NCI-H748 treated with DMSO at 0.1 percent for 48 hours (cell line): ENCODE measurements around the gene CT83.

Experiments
- DNase-seq: peaks from one replicate; lab custom pipeline; 2025; lab: John Stamatoyannopoulos, UW

Gene CT83, protein sequence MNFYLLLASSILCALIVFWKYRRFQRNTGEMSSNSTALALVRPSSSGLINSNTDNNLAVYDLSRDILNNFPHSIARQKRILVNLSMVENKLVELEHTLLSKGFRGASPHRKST

DNA sequence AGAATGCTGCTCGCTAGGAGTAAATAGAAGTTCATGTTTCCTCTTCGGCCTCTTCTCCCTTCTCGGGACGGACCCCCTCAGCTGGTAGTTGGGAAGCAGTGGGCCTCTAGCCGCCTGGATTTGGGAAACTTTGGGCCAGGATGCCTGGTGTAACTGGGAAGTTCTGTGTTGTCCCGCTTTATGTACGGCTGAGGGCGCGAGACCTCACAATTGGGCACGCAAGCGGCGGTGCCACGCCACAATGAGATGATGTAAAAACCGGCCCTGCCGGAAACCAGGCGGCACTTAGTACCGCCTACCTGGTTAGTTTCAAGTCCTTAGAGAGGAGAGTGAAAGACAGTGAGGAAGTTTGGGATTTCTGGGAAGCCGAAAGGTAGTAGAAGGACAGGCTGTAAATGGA is at the start of gene CT83:
TSS of gene CT83 (minus strand) at position 155 of the 400 bp plus-strand sequence. CDS start at position 35, 120 bp downstream.
- DNase-seq: no peak

DNA sequence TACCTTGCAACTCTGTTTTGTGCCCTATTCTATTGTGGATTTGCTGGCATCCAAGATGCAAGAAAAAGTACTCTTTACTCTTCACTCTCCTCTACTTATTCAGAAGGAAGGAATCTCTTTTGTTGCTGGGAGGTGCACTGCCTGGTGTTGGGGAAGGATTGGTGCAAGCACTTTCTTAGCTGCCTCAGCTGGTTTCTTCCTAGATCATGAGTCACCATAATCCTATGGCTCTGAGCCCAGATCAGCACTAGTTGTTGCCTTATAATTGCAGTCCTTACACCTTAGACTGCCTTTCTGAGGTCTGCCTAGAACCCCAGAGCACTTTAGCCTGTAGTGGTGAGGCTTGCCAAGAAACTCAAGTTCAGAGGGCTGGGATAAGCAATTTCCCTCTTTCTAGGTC is 37.0 kb upstream of the CT83 start:
- no peak for DNase-seq

DNA sequence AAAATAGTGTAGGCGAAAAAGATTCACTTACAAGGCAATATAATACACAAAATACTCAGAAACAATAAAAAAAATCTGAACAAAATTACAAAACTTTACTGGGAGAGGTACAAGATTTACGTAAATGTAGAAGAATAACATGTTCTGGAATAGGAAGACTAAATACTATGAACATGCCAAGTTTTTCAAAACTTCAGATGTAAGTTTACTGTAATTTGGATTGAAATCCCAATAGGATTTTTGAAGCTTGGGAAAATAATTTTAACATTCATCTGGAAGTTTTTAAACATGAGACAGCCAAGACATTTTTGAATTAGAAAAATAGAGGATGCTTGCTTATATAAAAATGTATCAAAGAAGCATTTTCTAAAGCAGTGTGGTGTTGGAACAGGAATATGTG is 30.5 kb upstream of the CT83 start:
- no peak for DNase-seq

DNA sequence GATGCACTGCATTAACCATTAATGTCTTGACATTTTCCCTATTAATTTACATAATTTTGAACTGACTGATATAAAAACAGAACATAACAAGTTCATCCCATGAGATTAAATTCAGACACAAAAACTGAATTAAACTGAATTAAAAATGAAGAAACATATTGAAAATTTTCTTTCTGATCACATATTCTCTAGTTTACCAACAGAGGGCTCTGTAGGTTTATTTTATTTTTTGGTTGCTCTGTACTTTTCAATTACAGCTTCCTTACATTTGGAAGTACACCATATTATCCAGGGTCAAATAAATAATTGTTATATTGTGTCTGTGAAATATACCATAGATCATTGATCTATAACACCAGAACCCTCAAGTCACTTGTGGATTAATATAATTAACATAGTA is 27.3 kb upstream of the CT83 start:
- peak; percentile 25 for DNase-seq

DNA sequence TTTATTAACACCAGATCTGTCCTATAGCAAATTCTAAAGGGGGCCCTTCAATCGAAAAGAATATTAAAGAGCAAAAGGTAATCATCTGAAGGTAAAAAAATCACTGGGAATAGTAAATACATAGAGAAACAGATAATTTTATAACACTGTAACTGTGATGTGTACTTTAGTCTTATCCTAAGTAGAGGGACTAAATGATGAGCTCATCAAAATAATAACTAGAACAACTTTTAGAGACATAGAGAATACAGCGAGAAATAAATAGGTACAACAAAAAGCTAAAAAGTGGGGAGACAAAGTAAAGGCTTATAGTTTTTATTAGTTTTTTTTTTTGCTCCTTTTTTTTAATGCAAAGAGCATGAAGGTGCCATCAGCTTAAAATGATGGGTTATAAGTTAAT is 17.3 kb upstream of the CT83 start:
- no peak for DNase-seq

DNA sequence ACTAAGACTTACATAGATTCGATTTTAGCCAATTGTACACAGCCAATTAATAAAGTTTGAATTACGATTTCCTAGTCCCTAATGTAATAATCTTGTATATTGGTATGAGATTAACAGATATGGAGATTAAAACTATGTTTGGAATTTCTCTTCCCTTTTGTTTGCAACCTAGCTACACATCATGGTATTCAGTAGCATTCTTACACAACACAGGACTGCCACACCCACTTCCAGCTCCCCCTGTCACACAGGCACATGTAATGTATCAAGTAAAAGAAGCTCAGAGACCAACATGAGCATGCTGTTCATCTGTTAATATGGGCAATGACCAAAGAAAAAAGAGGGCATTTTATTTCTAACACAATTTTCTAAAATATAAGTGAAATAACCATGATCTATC is 13.6 kb downstream of the CT83 start:
- no peak for DNase-seq

DNA sequence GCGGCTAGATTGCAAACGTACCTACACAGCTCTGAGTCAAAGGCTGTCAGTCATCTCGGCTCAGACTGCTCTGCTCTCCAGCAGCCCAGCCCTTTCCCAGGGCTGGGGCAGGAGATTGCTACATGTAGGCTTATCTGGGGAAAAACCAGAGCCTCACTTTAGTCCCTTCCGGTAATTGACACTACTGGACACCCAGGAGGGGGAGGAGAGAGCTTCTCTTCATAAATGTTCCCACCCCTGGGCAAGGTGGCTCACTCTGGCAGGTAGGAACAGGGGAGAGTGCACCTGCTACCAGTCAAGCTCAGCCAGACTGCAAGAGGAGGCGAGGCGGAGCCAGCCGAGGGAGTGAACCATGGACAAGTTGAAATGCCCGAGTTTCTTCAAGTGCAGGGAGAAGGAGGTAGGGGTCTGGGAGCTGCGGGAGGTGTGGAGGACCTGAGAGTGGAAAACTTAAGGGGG is 26.4 kb downstream of the CT83 start, which contains the start of gene SLC6A14:
TSS of gene SLC6A14 (plus strand) at position 249 of the 459 bp plus-strand sequence. CDS start at position 353, 104 bp downstream.
- no peak for DNase-seq

DNA sequence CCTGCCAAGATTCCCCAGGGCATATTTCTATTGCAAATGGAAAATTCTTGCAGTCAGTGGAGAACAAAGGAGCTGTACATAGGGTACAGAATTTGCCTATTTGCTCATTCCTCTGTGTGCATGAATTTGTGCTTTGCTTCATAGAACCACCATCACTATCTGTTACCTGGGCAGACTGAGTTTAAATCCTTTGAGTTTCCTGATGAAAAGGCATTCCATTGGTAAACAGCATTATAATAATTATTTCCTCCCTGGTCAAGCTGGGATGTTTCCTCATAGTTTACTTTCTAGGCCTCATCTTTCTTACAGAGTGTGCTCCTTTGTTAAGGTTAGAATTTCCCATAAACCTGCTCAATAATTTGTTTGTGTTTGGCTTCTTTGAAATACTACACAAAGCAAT is 27.2 kb downstream of the CT83 start:
- DNase-seq: no peak

DNA sequence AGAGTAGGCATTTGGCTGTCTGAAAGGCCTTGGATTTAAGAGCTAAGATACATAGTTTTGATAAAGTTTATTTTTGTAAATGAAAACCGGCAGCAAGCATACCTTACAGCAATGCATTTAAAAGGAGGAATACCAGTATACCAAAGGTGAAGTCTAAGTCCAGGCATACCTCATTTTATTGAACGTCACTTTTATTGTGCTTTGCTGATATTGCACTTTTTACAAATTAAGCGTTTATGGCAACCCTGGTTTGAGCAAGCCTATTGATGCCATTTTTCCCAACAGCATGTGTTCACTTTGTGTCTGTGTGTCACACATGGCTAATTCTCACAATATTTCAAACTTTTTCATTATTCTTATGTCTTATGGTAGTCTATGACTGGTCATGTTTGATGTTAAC is 34.8 kb downstream of the CT83 start:
- no peak for DNase-seq

DNA sequence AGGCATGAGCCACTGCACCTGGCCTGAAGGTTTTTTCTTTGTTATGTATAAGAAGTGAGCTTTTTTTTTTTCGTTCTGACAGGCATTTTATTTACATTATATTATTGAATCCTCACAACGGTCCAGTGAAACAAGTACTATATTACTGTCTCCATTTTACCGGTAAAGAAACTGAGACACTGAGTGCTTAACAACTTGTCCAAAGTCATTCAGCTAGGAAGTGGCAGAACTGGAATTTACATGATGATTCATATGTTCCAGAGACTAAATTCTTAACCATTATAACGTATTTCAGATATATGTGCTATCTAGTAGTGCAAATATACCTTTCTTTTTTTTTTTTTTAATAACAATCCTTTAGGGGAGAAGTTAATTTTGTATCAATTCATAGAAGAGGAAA is 44.8 kb downstream of the CT83 start:
- DNase-seq: no peak

DNA sequence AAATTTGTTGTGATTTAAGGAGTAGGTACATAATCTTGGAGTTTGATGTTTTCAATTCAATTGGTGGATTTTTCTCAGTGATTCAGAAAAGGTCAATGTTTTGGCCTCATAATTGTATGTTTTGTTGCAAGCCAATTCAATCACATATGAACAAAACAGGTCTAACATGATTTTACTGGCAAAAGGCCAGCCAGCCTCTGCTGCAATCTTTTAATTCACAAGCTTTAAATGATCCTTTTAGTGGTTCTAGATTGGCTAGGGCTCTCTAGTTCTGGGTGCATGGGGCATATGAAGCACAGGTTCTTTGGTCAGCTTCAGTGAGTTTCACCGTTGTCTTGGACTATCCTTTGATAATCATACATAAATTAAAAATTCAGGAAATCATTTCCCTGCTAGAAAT is 45.6 kb downstream of the CT83 start:
- DNase-seq: peak; percentile 74

DNA sequence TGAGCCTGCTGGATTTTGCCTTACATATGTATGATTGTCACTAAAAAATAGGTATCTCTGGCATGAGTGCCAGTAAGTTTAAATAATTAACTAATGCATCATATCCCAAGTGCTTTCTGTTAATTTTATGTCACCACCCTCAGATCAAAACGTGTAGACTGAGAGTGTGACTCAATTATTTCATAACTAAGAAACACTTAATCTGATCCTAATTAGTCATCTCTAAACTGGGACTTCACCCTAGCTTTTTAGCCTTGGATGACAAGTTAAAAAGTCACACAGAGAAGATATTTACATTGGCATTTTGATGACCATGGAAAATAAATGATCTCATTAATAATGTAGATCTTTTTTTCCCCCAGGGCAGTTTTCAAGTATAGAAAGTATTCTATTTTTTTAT is 49.5 kb downstream of the CT83 start:
- DNase-seq: no peak
